Measurements from ENCODE around the gene NBPF1. TPM values are rescaled to one million over a fixed set of nuclear protein-coding genes. Genes with fewer than 3 reads are reported as not detected.
"Not testable (repeated sequence)": the region's sequence is repeated elsewhere in the genome, so short reads cannot be mapped to it uniquely, and the experiment has no call there.

NBPF1 gene
- total RNA-seq, 1 donor from 2014 or later: 12.6 TPM

- DNase-seq (ENCODE audit: low spot score); intact Hi-C loops (cut with DNase I): not testable (repeated sequence)
Observed at GRCh38 chr1:16565324-16565723, 48.0 kb downstream of the NBPF1 start.

GRCh38 chr1:16561035-16561434, 52.3 kb downstream of the NBPF1 start:
- intact Hi-C loops (cut with DNase I); DNase-seq (ENCODE audit: low spot score): not testable (repeated sequence)

GRCh38 chr1:16560498-16560897, 52.9 kb downstream of the NBPF1 start:
- intact Hi-C loops (cut with DNase I): not testable (repeated sequence)

GRCh38 chr1:16559688-16560087, 53.7 kb downstream of the NBPF1 start:
- DNase-seq (ENCODE audit: low spot score); intact Hi-C loops (cut with DNase I): not testable (repeated sequence)

More at GRCh38 chr1:16560498-16560897, 52.9 kb downstream of the NBPF1 start:
- DNase-seq (ENCODE audit: low spot score): not testable (repeated sequence)

GRCh38 chr1:16557034-16557433, 56.3 kb downstream of the NBPF1 start:
- intact Hi-C loops (cut with DNase I); DNase-seq (ENCODE audit: low spot score): not testable (repeated sequence)

GRCh38 chr1:16553244-16553643, 60.1 kb downstream of the NBPF1 start:
- DNase-seq (ENCODE audit: low spot score); intact Hi-C loops (cut with DNase I): not testable (repeated sequence)

- DNase-seq (ENCODE audit: low spot score); intact Hi-C loops (cut with DNase I): not testable (repeated sequence)
Observed at GRCh38 chr1:16550212-16550918, 63.0 kb downstream of the NBPF1 start.

GRCh38 chr1:16549545-16549944, 63.8 kb downstream of the NBPF1 start:
- intact Hi-C loops (cut with DNase I); DNase-seq (ENCODE audit: low spot score): not testable (repeated sequence)

GRCh38 chr1:16547502-16548241, 65.7 kb downstream of the NBPF1 start:
- intact Hi-C loops (cut with DNase I); DNase-seq (ENCODE audit: low spot score): not testable (repeated sequence)

GRCh38 chr1:16545682-16546095, 67.7 kb downstream of the NBPF1 start:
- DNase-seq (ENCODE audit: low spot score); intact Hi-C loops (cut with DNase I): not testable (repeated sequence)

- intact Hi-C loops (cut with DNase I): not testable (repeated sequence)
Observed at GRCh38 chr1:16540421-16540893, 72.9 kb downstream of the NBPF1 start.

GRCh38 chr1:16537528-16537927, 75.8 kb downstream of the NBPF1 start:
- DNase-seq (ENCODE audit: low spot score); intact Hi-C loops (cut with DNase I): not testable (repeated sequence)

More at GRCh38 chr1:16540421-16540893, 72.9 kb downstream of the NBPF1 start:
- DNase-seq (ENCODE audit: low spot score): not testable (repeated sequence)

GRCh38 chr1:16536796-16537195, 76.6 kb downstream of the NBPF1 start:
- DNase-seq (ENCODE audit: low spot score); intact Hi-C loops (cut with DNase I): not testable (repeated sequence)

GRCh38 chr1:16535898-16536297, 77.5 kb downstream of the NBPF1 start:
- intact Hi-C loops (cut with DNase I); DNase-seq (ENCODE audit: low spot score): not testable (repeated sequence)

GRCh38 chr1:16535487-16535886, 77.9 kb downstream of the NBPF1 start:
- DNase-seq (ENCODE audit: low spot score); intact Hi-C loops (cut with DNase I): not testable (repeated sequence)

GRCh38 chr1:16534829-16535456, 78.4 kb downstream of the NBPF1 start:
- DNase-seq (ENCODE audit: low spot score); intact Hi-C loops (cut with DNase I): not testable (repeated sequence)

GRCh38 chr1:16534239-16534828, 79.0 kb downstream of the NBPF1 start:
- DNase-seq (ENCODE audit: low spot score); intact Hi-C loops (cut with DNase I): not testable (repeated sequence)

GRCh38 chr1:16532235-16532991, 81.0 kb downstream of the NBPF1 start:
- DNase-seq (ENCODE audit: low spot score); intact Hi-C loops (cut with DNase I): not testable (repeated sequence)

GRCh38 chr1:16528338-16528737, 85.0 kb downstream of the NBPF1 start:
- DNase-seq (ENCODE audit: low spot score); intact Hi-C loops (cut with DNase I): not testable (repeated sequence)
